ENCODE results near the gene NKX6-2.
"Not testable (repeated sequence)": the region's sequence is repeated elsewhere in the genome, so short reads cannot be mapped to it uniquely, and the experiment has no call there.

Gene NKX6-2

GRCh38 chr10:132812520-132812919 lies 26.6 kb upstream of the NKX6-2 start:
- no peak for DNase-seq

- DNase-seq, result no peak
Observed at GRCh38 chr10:132811891-132812481, 26.0 kb upstream of the NKX6-2 start.

- DNase-seq, result no peak
Observed at GRCh38 chr10:132810807-132811700, 25.1 kb upstream of the NKX6-2 start.

GRCh38 chr10:132810141-132810806 lies 24.3 kb upstream of the NKX6-2 start:
- no peak for DNase-seq

- DNase-seq, result no peak
Observed at GRCh38 chr10:132809232-132810140, 23.5 kb upstream of the NKX6-2 start.

GRCh38 chr10:132808383-132809231 lies 22.7 kb upstream of the NKX6-2 start:
- DNase-seq, result no peak

- no peak for DNase-seq
Observed at GRCh38 chr10:132807621-132808049, 21.7 kb upstream of the NKX6-2 start.

GRCh38 chr10:132806561-132807003 lies 20.6 kb upstream of the NKX6-2 start:
- no peak for DNase-seq

- DNase-seq, result no peak
Observed at GRCh38 chr10:132806110-132806509, 20.2 kb upstream of the NKX6-2 start.

GRCh38 chr10:132805599-132805998 lies 19.7 kb upstream of the NKX6-2 start:
- DNase-seq, result no peak

GRCh38 chr10:132804785-132805426 lies 19.0 kb upstream of the NKX6-2 start:
- no peak for DNase-seq

GRCh38 chr10:132804287-132804686 lies 18.3 kb upstream of the NKX6-2 start:
- no peak for DNase-seq

GRCh38 chr10:132803416-132804210 lies 17.7 kb upstream of the NKX6-2 start:
- DNase-seq, result no peak

GRCh38 chr10:132802694-132803320 lies 16.9 kb upstream of the NKX6-2 start:
- DNase-seq, result no peak

- no peak for DNase-seq
Observed at GRCh38 chr10:132802048-132802447, 16.1 kb upstream of the NKX6-2 start.

GRCh38 chr10:132799865-132800264 lies 13.9 kb upstream of the NKX6-2 start:
- no peak for DNase-seq

GRCh38 chr10:132798876-132799275 lies 12.9 kb upstream of the NKX6-2 start:
- no peak for DNase-seq

GRCh38 chr10:132798403-132798802 lies 12.5 kb upstream of the NKX6-2 start:
- DNase-seq, result no peak

GRCh38 chr10:132797986-132798385 lies 12.0 kb upstream of the NKX6-2 start:
- not testable (repeated sequence) for DNase-seq

- no peak for DNase-seq
Observed at GRCh38 chr10:132796846-132797245, 10.9 kb upstream of the NKX6-2 start.

All from EL (cell line).